ENCODE measurements around the gene FRMD4B.

FRMD4B gene

DNA sequence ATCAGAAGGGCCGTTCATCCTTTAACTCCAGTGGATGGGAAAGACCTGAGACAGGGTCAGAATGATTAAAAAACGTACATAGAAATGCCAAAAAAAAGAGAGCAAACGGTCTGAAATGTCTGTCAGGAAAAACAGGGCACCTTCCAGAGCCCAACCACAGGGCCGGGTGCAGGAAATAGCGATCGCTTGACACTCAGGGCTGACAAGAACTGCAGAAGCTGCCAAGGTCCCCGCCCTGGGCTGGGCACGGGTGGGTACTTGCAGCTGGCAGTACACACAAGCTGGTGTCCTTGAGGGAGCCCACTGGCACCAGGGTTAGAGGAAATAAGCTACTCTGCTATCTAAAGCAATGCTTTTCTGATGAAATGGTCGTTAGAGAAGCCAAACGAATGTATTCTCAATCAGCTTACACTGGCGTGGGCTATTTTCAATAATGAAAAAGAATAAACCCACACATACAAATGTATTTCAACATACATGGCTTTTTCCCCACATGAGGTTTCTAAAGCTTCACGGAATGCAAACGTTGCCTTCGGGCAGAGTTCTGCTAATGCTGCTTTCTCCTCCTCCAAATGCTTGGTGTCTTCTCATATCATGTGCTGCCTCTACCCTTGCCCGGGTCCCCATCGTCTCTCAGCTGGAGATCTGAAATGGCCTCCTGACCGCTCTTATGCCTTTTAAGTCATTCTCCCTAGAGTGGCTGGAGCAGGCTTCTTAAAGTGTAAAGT, 15.6 kb downstream of the FRMD4B start:
- TF ChIP-seq CTCF (IDR thresholded peaks at IDR 0.05; ENCODE audit: insufficient read depth, low read length, poor library complexity, severe bottlenecking), result no peak
- DNase-seq (ENCODE audit: extremely low read depth, insufficient read length), result no peak
- no peaks in the 10 kb centered on the region for H3K27me3 ChIP-seq (replicated peaks; ENCODE audit: control insufficient read depth, insufficient read depth, low read length)
- no peak overlapping the region for H3K4me3 ChIP-seq (replicated peaks; ENCODE audit: low read depth, low read length)
- no peaks in the 10 kb centered on the region for H3K36me3 ChIP-seq (ENCODE audit: control insufficient read depth, insufficient read depth, low read length)

GRCh38 chr3:69368129-69368741, 17.7 kb downstream of the FRMD4B start:
- peak; percentile 76 for DNase-seq (ENCODE audit: extremely low read depth, insufficient read length)
- Histone ChIP-seq H3K36me3 (ENCODE audit: control insufficient read depth, insufficient read depth, low read length) (no peaks in the 10 kb centered on the region), H3K4me3 (replicated peaks; ENCODE audit: low read depth, low read length) (no peak overlapping the region), H3K27me3 (replicated peaks; ENCODE audit: control insufficient read depth, insufficient read depth, low read length) (no peaks in the 10 kb centered on the region)
- TF ChIP-seq CTCF (IDR thresholded peaks at IDR 0.05; ENCODE audit: insufficient read depth, low read length, poor library complexity, severe bottlenecking), result no peak

GRCh38 chr3:69367586-69367985, 18.3 kb downstream of the FRMD4B start:
- no peak for TF ChIP-seq CTCF (IDR thresholded peaks at IDR 0.05; ENCODE audit: insufficient read depth, low read length, poor library complexity, severe bottlenecking)
- Histone ChIP-seq H3K36me3 (ENCODE audit: control insufficient read depth, insufficient read depth, low read length) (no peaks in the 10 kb centered on the region), H3K4me3 (replicated peaks; ENCODE audit: low read depth, low read length) (no peak overlapping the region), H3K27me3 (replicated peaks; ENCODE audit: control insufficient read depth, insufficient read depth, low read length) (no peaks in the 10 kb centered on the region)
- DNase-seq (ENCODE audit: extremely low read depth, insufficient read length), result no peak

- no peaks in the 10 kb centered on the region for H3K27me3 ChIP-seq (replicated peaks; ENCODE audit: control insufficient read depth, insufficient read depth, low read length)
- no peak for TF ChIP-seq CTCF (IDR thresholded peaks at IDR 0.05; ENCODE audit: insufficient read depth, low read length, poor library complexity, severe bottlenecking)
- no peaks in the 10 kb centered on the region for H3K36me3 ChIP-seq (ENCODE audit: control insufficient read depth, insufficient read depth, low read length)
- H3K4me3 ChIP-seq (replicated peaks; ENCODE audit: low read depth, low read length), result no peak overlapping the region
- no peak for DNase-seq (ENCODE audit: extremely low read depth, insufficient read length)
Observed at GRCh38 chr3:69364354-69364753, 21.5 kb downstream of the FRMD4B start.

GRCh38 chr3:69360690-69361089, 25.2 kb downstream of the FRMD4B start:
- Histone ChIP-seq H3K27me3 (replicated peaks; ENCODE audit: control insufficient read depth, insufficient read depth, low read length) (no peaks in the 10 kb centered on the region), H3K36me3 (ENCODE audit: control insufficient read depth, insufficient read depth, low read length) (no peaks in the 10 kb centered on the region), H3K4me3 (replicated peaks; ENCODE audit: low read depth, low read length) (no peak overlapping the region)
- DNase-seq (ENCODE audit: extremely low read depth, insufficient read length), result no peak
- TF ChIP-seq CTCF (IDR thresholded peaks at IDR 0.05; ENCODE audit: insufficient read depth, low read length, poor library complexity, severe bottlenecking), result no peak

Data from GM06990 (cell line).